GM12878 (cell line): ENCODE results near the gene DCAF4L1. TPM values are rescaled to one million over a fixed set of nuclear protein-coding genes. Genes with fewer than 3 reads are reported as not detected.

ENCODE experiments used
- ATF7 ChIP-seq: fragments of 450-650 bp; IDR thresholded peaks from 2 replicates; pipeline ENCODE4 v1.6.1; 2016; ENCODE audit warnings: low read depth, mild to moderate bottlenecking
- CHD1 ChIP-seq: IDR thresholded peaks from 2 replicates; pipeline ENCODE4 v1.6.1; 2012; ENCODE audit warnings: low read depth, low read length, improper control_type of control experiment
- EP300 ChIP-seq, 2 experiments: fragments of 150-350 bp in 1 of 2; IDR thresholded peaks; 2 replicates each; pipeline ENCODE4 v1.6.1; 2011 to 2012; ENCODE audit warnings: low read depth in 2 of 2, low read length in 2 of 2, borderline replicate concordance in 1 of 2, improper control_type of control experiment in 1 of 2, inconsistent platforms in 1 of 2; ENCODE audit not compliant: control insufficient read depth in 1 of 2
- FOXK2 ChIP-seq: fragments of 450-650 bp; IDR thresholded peaks from 2 replicates; pipeline ENCODE4 v1.6.1; 2017; ENCODE audit warnings: mild to moderate bottlenecking, moderate library complexity
- GATAD2B ChIP-seq: fragments of 450-650 bp; conservative IDR thresholded peaks from 2 replicates; pipeline ENCODE4 v1.6.1; 2017; ENCODE audit warnings: low read depth, mild to moderate bottlenecking, moderate library complexity
- HCFC1 ChIP-seq: fragments of 150-350 bp; IDR thresholded peaks from 2 replicates; pipeline ENCODE4 v1.6.1; 2014; ENCODE audit warnings: low read length
- IRF4 ChIP-seq: IDR thresholded peaks from 2 replicates; pipeline ENCODE4 v1.6.1; 2011; ENCODE audit warnings: low read depth, low read length
- LARP7 ChIP-seq: fragments of 450-650 bp; IDR thresholded peaks from 2 replicates; pipeline ENCODE4 v1.6.1; 2017; ENCODE audit warnings: mild to moderate bottlenecking
- MEF2A ChIP-seq: IDR thresholded peaks from 2 replicates; pipeline ENCODE4 v1.6.1; 2011; ENCODE audit warnings: low read depth, mild to moderate bottlenecking, low read length, moderate library complexity; ENCODE audit not compliant: insufficient read depth
- RELA ChIP-seq: fragments of 450-650 bp; IDR thresholded peaks from 2 replicates; pipeline ENCODE4 v1.8.0; 2014; ENCODE audit warnings: borderline replicate concordance; ENCODE audit not compliant: partially characterized antibody
- SMAD5 ChIP-seq: IDR thresholded peaks from 2 replicates; pipeline ENCODE4 v1.6.1; 2016; ENCODE audit warnings: antibody characterized with exemption, low read depth
- SREBF2 ChIP-seq: IDR thresholded peaks from 2 replicates; pipeline ENCODE4 v1.6.1; 2012; ENCODE audit warnings: mild to moderate bottlenecking, low read length
- STAT3 ChIP-seq: IDR thresholded peaks from 2 replicates; pipeline ENCODE4 v1.6.1; 2011; ENCODE audit warnings: low read depth, low read length, improper control_type of control experiment
- SUPT20H ChIP-seq: IDR thresholded peaks from 2 replicates; pipeline ENCODE4 v1.6.1; 2011; ENCODE audit warnings: low read depth, mild to moderate bottlenecking, low read length, moderate library complexity, borderline replicate concordance; ENCODE audit not compliant: control insufficient read depth
- TAF1 ChIP-seq: IDR thresholded peaks from 2 replicates; pipeline ENCODE4 v1.6.1; 2011; ENCODE audit warnings: mild to moderate bottlenecking, low read depth, low read length, borderline replicate concordance
- TBL1XR1 ChIP-seq: IDR thresholded peaks from 2 replicates; pipeline ENCODE4 v1.6.1; 2012; ENCODE audit warnings: low read depth, low read length, improper control_type of control experiment
- ZBED1 ChIP-seq: IDR thresholded peaks from 2 replicates; pipeline ENCODE4 v1.6.1; 2016; ENCODE audit warnings: borderline replicate concordance
- ZNF207 ChIP-seq: fragments of 450-650 bp; IDR thresholded peaks from 2 replicates; pipeline ENCODE4 v1.6.1; 2014; ENCODE audit warnings: antibody characterized with exemption, mild to moderate bottlenecking, borderline replicate concordance
- ZSCAN29 ChIP-seq: fragments of 450-650 bp; IDR thresholded peaks from 2 replicates; pipeline ENCODE4 v1.6.1; 2017; ENCODE audit warnings: mild to moderate bottlenecking, moderate library complexity
- ZZZ3 ChIP-seq: IDR thresholded peaks from 2 replicates; pipeline ENCODE4 v1.6.1; 2011; ENCODE audit warnings: low read depth; ENCODE audit not compliant: control insufficient read depth, insufficient read length
- polyA plus RNA-seq, 11 experiments: library from polyadenylated mRNA; depleted of rRNA in 4 of 11; unstranded in 6 of 11; stranded (reverse) in 5 of 11; fragments of >200 nt; fragmentation: Nextera tagmentation in 4 of 11; fragmentation: Illumina TruSeq in 1 of 11; extraction: Ambion mirVana in 4 of 11; extraction: Trizol in 1 of 11; gene quantifications; 1 replicate in 1 of 11; 2 replicates in 10 of 11; pipeline versions ENCODE4 v1.2.1 to v1.2.3, GENCODE V29; 2011 to 2016; ENCODE audit warnings: inconsistent platforms in 2 of 11, missing spikeins in 2 of 11, low read depth in 1 of 11
- total RNA-seq, 4 experiments: library from RNA; depleted of rRNA in 3 of 4; stranded (reverse); fragments of >200 nt in 3 of 4; fragmentation: Illumina TruSeq in 1 of 4; extraction: Trizol in 1 of 4; gene quantifications; 2 replicates each; pipeline versions ENCODE4 v1.2.1 to v1.2.3, GENCODE V29; 2013 to 2021
- TF ChIP-seq, protein P1 (sequence below): fragments of 450-650 bp; IDR thresholded peaks from 2 replicates; pipeline ENCODE4 v1.6.1; 2017; ENCODE audit warnings: borderline replicate concordance
- TF ChIP-seq, protein P2 (sequence below): IDR thresholded peaks from 2 replicates; pipeline ENCODE4 v1.6.1; 2012; ENCODE audit warnings: low read depth, low read length, improper control_type of control experiment
- TF ChIP-seq, protein P3 (sequence below): IDR thresholded peaks from 2 replicates; pipeline ENCODE4 v1.6.1; 2011; ENCODE audit warnings: borderline replicate concordance, low read depth, mild to moderate bottlenecking, moderate library complexity, mixed read lengths, low read length; ENCODE audit not compliant: insufficient read depth; ENCODE audit errors: extremely low read length
- TF ChIP-seq, protein P4 (sequence below): fragments of 450-650 bp; IDR thresholded peaks from 2 replicates; pipeline ENCODE4 v1.6.1; 2018; ENCODE audit warnings: mild to moderate bottlenecking, low read depth, moderate library complexity; ENCODE audit not compliant: partially characterized antibody
- TF ChIP-seq, protein P5 (sequence below): fragments of 450-650 bp; IDR thresholded peaks from 2 replicates; pipeline ENCODE4 v1.6.1; 2014; ENCODE audit warnings: mild to moderate bottlenecking

DCAF4L1 gene
- total and polyA plus RNA-seq, 10 of the 15 experiments (the other 5 are each of a cell fraction or from before 2014, with no cell fraction given): 0.04 to 0.48 (median 0.18) TPM

DNA sequence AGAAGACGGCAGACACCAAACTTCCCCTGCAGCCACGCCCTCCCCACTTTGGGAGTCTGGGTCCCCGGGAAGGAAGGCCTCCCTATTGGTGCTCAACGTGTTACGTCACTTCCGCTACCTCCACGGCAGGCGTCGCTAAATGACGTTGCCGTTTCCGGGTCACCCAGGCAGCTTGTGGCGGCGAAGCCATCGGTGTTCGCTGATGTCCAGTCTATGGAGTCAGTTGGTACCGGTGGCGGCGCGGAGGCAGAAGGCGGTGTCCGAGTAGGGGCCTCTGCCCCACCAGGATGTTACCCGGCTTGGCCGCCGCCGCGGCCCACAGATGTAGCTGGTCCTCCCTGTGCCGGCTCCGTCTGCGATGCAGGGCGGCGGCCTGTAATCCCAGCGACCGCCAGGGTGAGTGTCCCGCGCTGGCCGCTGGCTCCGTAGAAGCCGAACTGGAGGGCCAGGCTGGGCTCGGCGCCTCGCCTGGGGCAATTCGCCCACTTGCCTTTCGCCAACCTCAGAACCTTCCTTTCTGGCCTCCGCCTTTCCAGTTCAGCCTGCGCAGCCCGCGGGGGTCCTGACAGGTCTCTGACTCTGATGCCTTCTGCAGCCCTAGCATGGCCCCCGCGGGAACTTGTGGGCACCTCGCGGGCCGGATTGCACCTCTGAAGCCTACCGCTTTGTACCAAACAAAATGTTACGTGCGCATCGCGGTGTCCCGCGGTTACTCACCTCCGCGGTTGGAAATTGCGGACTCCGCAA lies 9.0 kb downstream of the DCAF4L1 start, which contains the start of gene SLC30A9 (continued):
- TF ChIP-seq, protein P1, sequence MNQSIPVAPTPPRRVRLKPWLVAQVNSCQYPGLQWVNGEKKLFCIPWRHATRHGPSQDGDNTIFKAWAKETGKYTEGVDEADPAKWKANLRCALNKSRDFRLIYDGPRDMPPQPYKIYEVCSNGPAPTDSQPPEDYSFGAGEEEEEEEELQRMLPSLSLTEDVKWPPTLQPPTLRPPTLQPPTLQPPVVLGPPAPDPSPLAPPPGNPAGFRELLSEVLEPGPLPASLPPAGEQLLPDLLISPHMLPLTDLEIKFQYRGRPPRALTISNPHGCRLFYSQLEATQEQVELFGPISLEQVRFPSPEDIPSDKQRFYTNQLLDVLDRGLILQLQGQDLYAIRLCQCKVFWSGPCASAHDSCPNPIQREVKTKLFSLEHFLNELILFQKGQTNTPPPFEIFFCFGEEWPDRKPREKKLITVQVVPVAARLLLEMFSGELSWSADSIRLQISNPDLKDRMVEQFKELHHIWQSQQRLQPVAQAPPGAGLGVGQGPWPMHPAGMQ: no peak
- TF ChIP-seq IRF4 (no peak), STAT3 (no peak), ATF7 (peak; percentile 97), ZNF207 (no peak), ZSCAN29 (no peak), RELA (peak; percentile 68), FOXK2 (no peak), MEF2A (no peak), LARP7 (peak; percentile 73), SUPT20H (no peak), CHD1 (no peak), EP300 (IDR thresholded peaks at IDR 0.05; ENCODE audit: borderline replicate concordance in 1 of 2, control insufficient read depth in 1 of 2, low read depth in 2 of 2, low read length in 2 of 2) (0 out of 4 replicates have a peak, but pooled peaks of 1 of the 2 experiments have one; percentile 45), ZZZ3 (no peak), TBL1XR1 (no peak), ZBED1 (no peak), SREBF2 (no peak), HCFC1 (no peak; the same call in 1 of the 2 replicates), SMAD5 (peak; percentile 85; the same call in 1 of the 2 replicates), GATAD2B (0 out of 2 replicates have a peak, but pooled peaks have one; percentile 78), TAF1 (peak; percentile 77; the same call in 1 of the 2 replicates)
- TF ChIP-seq, protein P2, sequence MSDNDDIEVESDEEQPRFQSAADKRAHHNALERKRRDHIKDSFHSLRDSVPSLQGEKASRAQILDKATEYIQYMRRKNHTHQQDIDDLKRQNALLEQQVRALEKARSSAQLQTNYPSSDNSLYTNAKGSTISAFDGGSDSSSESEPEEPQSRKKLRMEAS: peak; percentile 19; the same call in 1 of the 2 replicates
- TF ChIP-seq, protein P3, sequence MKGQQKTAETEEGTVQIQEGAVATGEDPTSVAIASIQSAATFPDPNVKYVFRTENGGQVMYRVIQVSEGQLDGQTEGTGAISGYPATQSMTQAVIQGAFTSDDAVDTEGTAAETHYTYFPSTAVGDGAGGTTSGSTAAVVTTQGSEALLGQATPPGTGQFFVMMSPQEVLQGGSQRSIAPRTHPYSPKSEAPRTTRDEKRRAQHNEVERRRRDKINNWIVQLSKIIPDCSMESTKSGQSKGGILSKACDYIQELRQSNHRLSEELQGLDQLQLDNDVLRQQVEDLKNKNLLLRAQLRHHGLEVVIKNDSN: no peak
- TF ChIP-seq, protein P4, sequence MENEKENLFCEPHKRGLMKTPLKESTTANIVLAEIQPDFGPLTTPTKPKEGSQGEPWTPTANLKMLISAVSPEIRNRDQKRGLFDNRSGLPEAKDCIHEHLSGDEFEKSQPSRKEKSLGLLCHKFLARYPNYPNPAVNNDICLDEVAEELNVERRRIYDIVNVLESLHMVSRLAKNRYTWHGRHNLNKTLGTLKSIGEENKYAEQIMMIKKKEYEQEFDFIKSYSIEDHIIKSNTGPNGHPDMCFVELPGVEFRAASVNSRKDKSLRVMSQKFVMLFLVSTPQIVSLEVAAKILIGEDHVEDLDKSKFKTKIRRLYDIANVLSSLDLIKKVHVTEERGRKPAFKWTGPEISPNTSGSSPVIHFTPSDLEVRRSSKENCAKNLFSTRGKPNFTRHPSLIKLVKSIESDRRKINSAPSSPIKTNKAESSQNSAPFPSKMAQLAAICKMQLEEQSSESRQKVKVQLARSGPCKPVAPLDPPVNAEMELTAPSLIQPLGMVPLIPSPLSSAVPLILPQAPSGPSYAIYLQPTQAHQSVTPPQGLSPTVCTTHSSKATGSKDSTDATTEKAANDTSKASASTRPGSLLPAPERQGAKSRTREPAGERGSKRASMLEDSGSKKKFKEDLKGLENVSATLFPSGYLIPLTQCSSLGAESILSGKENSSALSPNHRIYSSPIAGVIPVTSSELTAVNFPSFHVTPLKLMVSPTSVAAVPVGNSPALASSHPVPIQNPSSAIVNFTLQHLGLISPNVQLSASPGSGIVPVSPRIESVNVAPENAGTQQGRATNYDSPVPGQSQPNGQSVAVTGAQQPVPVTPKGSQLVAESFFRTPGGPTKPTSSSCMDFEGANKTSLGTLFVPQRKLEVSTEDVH: peak; percentile 64
- TF ChIP-seq, protein P5, sequence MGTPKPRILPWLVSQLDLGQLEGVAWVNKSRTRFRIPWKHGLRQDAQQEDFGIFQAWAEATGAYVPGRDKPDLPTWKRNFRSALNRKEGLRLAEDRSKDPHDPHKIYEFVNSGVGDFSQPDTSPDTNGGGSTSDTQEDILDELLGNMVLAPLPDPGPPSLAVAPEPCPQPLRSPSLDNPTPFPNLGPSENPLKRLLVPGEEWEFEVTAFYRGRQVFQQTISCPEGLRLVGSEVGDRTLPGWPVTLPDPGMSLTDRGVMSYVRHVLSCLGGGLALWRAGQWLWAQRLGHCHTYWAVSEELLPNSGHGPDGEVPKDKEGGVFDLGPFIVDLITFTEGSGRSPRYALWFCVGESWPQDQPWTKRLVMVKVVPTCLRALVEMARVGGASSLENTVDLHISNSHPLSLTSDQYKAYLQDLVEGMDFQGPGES: no peak
